GM23338 (cell line): ENCODE measurements around the gene RUVBL2. TPM values are rescaled to one million over a fixed set of nuclear protein-coding genes. Genes with fewer than 3 reads are reported as not detected.

ENCODE experiments used
- ATAC-seq: fragments of 200-7000 bp; cut with Tn5 transposase; 3 replicates; pipeline ENCODE4 v1.9.1; 2020
- DNase-seq: peaks from one replicate; pipeline ENCODE4 v3.0.0-alpha.2; 2015; ENCODE audit warnings: low spot score
- H2AFZ ChIP-seq: fragments of 200-600 bp; sonication (generic); 2 replicates; pipeline ENCODE4 v1.8.0; 2016; ENCODE audit warnings: antibody characterized with exemption, mild to moderate bottlenecking, moderate library complexity
- H3F3A ChIP-seq: fragments of 200-600 bp; sonication (generic); replicated peaks from 2 replicates; pipeline ENCODE4 v1.8.0; 2017; ENCODE audit warnings: antibody characterized with exemption, mixed run types, low read depth
- H3K27ac ChIP-seq: fragments of 200-600 bp; sonication (generic); 2 replicates; pipeline ENCODE4 v1.6.1; 2016; ENCODE audit warnings: low read depth
- H3K27me3 ChIP-seq: fragments of 200-600 bp; sonication (generic); 2 replicates; pipeline ENCODE4 v1.8.0; 2016; ENCODE audit warnings: mild to moderate bottlenecking, mixed run types, moderate library complexity; ENCODE audit not compliant: insufficient read depth
- H3K36me3 ChIP-seq: fragments of 200-600 bp; sonication (generic); 2 replicates; pipeline ENCODE4 v1.8.0; 2016; ENCODE audit warnings: mild to moderate bottlenecking; ENCODE audit not compliant: insufficient read depth
- H3K4me1 ChIP-seq: fragments of 200-600 bp; sonication (generic); 2 replicates; pipeline ENCODE4 v1.8.0; 2016; ENCODE audit warnings: mild to moderate bottlenecking, moderate library complexity; ENCODE audit not compliant: insufficient read depth
- H3K4me2 ChIP-seq: fragments of 200-600 bp; sonication (generic); 2 replicates; pipeline ENCODE4 v1.7.1; 2017; ENCODE audit warnings: mixed run types
- H3K4me3 ChIP-seq: fragments of 200-600 bp; sonication (generic); 2 replicates; pipeline ENCODE4 v1.6.1; 2016; ENCODE audit warnings: mixed run types
- H3K79me2 ChIP-seq: fragments of 200-600 bp; sonication (generic); replicated peaks from 2 replicates; pipeline ENCODE4 v1.8.0; 2017; ENCODE audit warnings: mild to moderate bottlenecking; ENCODE audit not compliant: insufficient read depth
- H3K9me2 ChIP-seq: fragments of 200-600 bp; sonication (generic); 2 replicates; pipeline ENCODE4 v1.8.0; 2017; ENCODE audit not compliant: insufficient read depth
- H4K20me1 ChIP-seq: fragments of 200-600 bp; sonication (generic); replicated peaks from 2 replicates; pipeline ENCODE4 v1.8.0; 2017; ENCODE audit warnings: mild to moderate bottlenecking; ENCODE audit not compliant: insufficient read depth
- H3K27ac Mint-ChIP-seq: 2 replicates; pipeline ENCODE4 v1.8.0; 2020; ENCODE audit warnings: inconsistent platforms, mild to moderate bottlenecking, moderate library complexity, mixed read lengths
- H3K27me3 Mint-ChIP-seq: 3 replicates; pipeline ENCODE4 v1.8.0; 2022; ENCODE audit warnings: low read depth, mild to moderate bottlenecking, moderate library complexity, mixed read lengths, inconsistent platforms; ENCODE audit not compliant: insufficient read depth, poor library complexity
- H3K36me3 Mint-ChIP-seq: 3 replicates; pipeline ENCODE4 v1.8.0; 2021; ENCODE audit warnings: low read depth, mild to moderate bottlenecking, inconsistent platforms, moderate library complexity, mixed read lengths
- H3K4me1 Mint-ChIP-seq: 3 replicates; pipeline ENCODE4 v1.8.0; 2020; ENCODE audit warnings: mild to moderate bottlenecking, inconsistent platforms, mixed read lengths
- H3K4me3 Mint-ChIP-seq: 3 replicates; pipeline ENCODE4 v1.8.0; 2021; ENCODE audit warnings: moderate library complexity, mild to moderate bottlenecking, inconsistent platforms, mixed read lengths
- H3K9me3 Mint-ChIP-seq: 3 replicates; pipeline ENCODE4 v1.8.0; 2020; ENCODE audit warnings: moderate library complexity, mild to moderate bottlenecking, inconsistent platforms, mixed read lengths
- CREB1 ChIP-seq: fragments of 250-450 bp; sonication (Bioruptor Pico); IDR thresholded peaks from 2 replicates; pipeline ENCODE4 v1.5.0; 2020; ENCODE audit warnings: low read depth, mild to moderate bottlenecking, moderate library complexity
- ETS1 ChIP-seq: IDR thresholded peaks from 2 replicates; pipeline ENCODE4 v1.6.1; 2016; ENCODE audit warnings: antibody characterized with exemption
- EZH2 ChIP-seq: fragments of 200-600 bp; sonication (generic); IDR thresholded peaks from one replicate; pipeline ENCODE4 v1.8.0; 2017; ENCODE audit warnings: antibody characterized with exemption, mild to moderate bottlenecking, low read depth; ENCODE audit not compliant: unreplicated experiment
- EZH2phosphoT487 ChIP-seq: fragments of 200-600 bp; sonication (generic); IDR thresholded peaks from one replicate; pipeline ENCODE4 v1.8.1; 2018; ENCODE audit warnings: antibody characterized with exemption; ENCODE audit not compliant: unreplicated experiment
- JUNB ChIP-seq: IDR thresholded peaks from one replicate; pipeline ENCODE4 v1.6.1; 2016; ENCODE audit warnings: antibody characterized with exemption; ENCODE audit not compliant: unreplicated experiment
- NANOG ChIP-seq: IDR thresholded peaks from 2 replicates; pipeline ENCODE4 v1.6.1; 2016; ENCODE audit warnings: antibody characterized with exemption, borderline replicate concordance
- POLR2AphosphoS5 ChIP-seq: IDR thresholded peaks from 2 replicates; pipeline ENCODE4 v1.6.1; 2016; ENCODE audit warnings: antibody characterized with exemption, low read depth
- STAT1 ChIP-seq: IDR thresholded peaks from one replicate; pipeline ENCODE4 v1.6.1; 2016; ENCODE audit warnings: antibody characterized with exemption; ENCODE audit not compliant: unreplicated experiment
- ZNF114 ChIP-seq: fragments of 250-450 bp; sonication (Bioruptor Pico); IDR thresholded peaks from 2 replicates; pipeline ENCODE4 v1.5.0; 2020; ENCODE audit warnings: mild to moderate bottlenecking, moderate library complexity
- ZNF331 ChIP-seq: fragments of 250-450 bp; sonication (Bioruptor Pico); IDR thresholded peaks from 2 replicates; pipeline ENCODE4 v1.5.0; 2020; ENCODE audit warnings: low read depth, mild to moderate bottlenecking, moderate library complexity
- ZNF462 ChIP-seq: fragments of 250-450 bp; sonication (Bioruptor Pico); IDR thresholded peaks from 2 replicates; pipeline ENCODE4 v1.5.0; 2020; ENCODE audit warnings: mild to moderate bottlenecking, moderate library complexity
- polyA plus RNA-seq: library from polyadenylated mRNA; unstranded; fragments of >200 nt; fragmentation: Nextera tagmentation; extraction: Ambion mirVana; gene quantifications from 2 replicates; pipeline ENCODE4 v1.2.1, GENCODE V29; 2016
- total RNA-seq: library from RNA; depleted of rRNA; stranded (reverse); fragments of >200 nt; shearing (Covaris generic); gene quantifications from 2 replicates; pipeline ENCODE4 v1.2.3, GENCODE V29; 2014
- TF ChIP-seq, protein P1 (sequence below): IDR thresholded peaks from one replicate; pipeline ENCODE4 v1.6.1; 2018; ENCODE audit warnings: antibody characterized with exemption; ENCODE audit not compliant: unreplicated experiment
- TF ChIP-seq, protein P2 (sequence below), 2 experiments: fragments of 200-600 bp in 1 of 2; sonication (generic) in 1 of 2; conservative IDR thresholded peaks; 2 replicates each; pipeline versions ENCODE4 v1.5.1 to v1.6.1; 2016 to 2017; ENCODE audit warnings: antibody characterized with exemption in 2 of 2, low read depth in 2 of 2, mild to moderate bottlenecking in 2 of 2, moderate library complexity in 1 of 2

Gene RUVBL2
- total and polyA plus RNA-seq, 2 experiments from 2014 or later: 196 to 252 TPM

DNA sequence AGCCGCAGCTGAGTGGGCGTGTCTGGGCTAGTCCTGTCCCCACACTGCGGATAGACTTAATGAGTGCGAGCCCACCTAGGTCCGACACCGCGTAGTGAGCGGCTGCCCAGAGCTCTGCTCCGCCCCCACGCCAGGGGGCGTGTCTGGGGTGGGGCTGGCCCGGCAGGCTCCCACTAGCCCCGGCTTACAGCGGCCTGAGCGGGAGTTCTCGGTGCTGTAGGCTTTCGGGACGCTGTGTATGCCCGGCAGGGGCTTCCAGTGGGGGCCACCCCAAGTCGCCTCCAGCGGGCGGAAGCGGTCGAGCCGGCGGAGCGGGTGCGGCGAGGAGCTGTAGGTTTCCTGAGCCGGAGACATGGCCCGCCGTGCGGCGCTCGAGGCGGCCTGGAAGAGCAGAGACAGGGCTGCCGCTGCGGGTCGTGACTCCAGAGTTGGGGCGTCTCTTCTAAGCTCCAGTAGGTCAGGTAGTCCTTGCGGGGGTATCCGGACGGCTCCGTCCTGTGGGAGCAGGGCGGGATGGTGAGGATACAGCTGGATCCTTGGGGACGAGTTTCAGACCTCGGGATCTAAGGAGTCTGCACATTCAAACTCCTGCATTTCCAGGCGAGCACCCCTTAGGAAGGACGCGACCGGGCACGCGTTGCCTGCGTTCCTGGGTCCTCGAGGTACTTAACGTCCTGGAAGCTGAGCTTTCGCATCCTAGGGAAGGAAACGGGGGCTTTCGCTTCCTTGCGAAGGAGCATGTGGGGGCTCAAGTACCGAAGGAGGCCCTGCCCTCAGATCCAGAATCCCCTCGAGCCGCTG lies 62.6 kb downstream of the RUVBL2 start:
- DNase-seq: peak; percentile 76
- H3K36me3 Mint-ChIP-seq: no peaks in the 10 kb centered on the region
- H2AFZ ChIP-seq: peak overlapping the region; percentile 90
- no peaks in the 10 kb centered on the region; the same call in 2 of the 3 replicates for H3K9me3 Mint-ChIP-seq
- H3K4me1 ChIP-seq: peaks cover 9% of the 10 kb centered on the region; the same call in 1 of the 2 replicates
- H3K4me2 ChIP-seq: peak overlapping the region; percentile 95
- no peaks in the 10 kb centered on the region for H3K36me3 ChIP-seq
- no peaks in the 10 kb centered on the region for H4K20me1 ChIP-seq
- no peaks in the 10 kb centered on the region for H3F3A ChIP-seq
- H3K27ac Mint-ChIP-seq: no peak overlapping the region
- peaks cover 11% of the 10 kb centered on the region for H3K4me1 Mint-ChIP-seq
- peaks cover 63% of the 10 kb centered on the region for H3K27me3 ChIP-seq
- peak overlapping the region; percentile 73 for H3K4me3 Mint-ChIP-seq
- H3K4me3 ChIP-seq: peak overlapping the region; percentile 73
- peaks cover 57% of the 10 kb centered on the region for H3K27me3 Mint-ChIP-seq
- H3K79me2 ChIP-seq: no peaks in the 10 kb centered on the region
- no peak overlapping the region for H3K27ac ChIP-seq
- ATAC-seq: peak; percentile 78
- TF ChIP-seq ZNF331 (CRISPR knock-in tag) (no peak), POLR2AphosphoS5 (peak; percentile 45), EZH2 (peak; percentile 54), STAT1 (no peak), NANOG (no peak), CREB1 (CRISPR knock-in tag) (no peak), ZNF114 (no peak), EZH2phosphoT487 (no peak), JUNB (no peak), ETS1 (no peak), ZNF462 (no peak)
- TF ChIP-seq, protein P1, sequence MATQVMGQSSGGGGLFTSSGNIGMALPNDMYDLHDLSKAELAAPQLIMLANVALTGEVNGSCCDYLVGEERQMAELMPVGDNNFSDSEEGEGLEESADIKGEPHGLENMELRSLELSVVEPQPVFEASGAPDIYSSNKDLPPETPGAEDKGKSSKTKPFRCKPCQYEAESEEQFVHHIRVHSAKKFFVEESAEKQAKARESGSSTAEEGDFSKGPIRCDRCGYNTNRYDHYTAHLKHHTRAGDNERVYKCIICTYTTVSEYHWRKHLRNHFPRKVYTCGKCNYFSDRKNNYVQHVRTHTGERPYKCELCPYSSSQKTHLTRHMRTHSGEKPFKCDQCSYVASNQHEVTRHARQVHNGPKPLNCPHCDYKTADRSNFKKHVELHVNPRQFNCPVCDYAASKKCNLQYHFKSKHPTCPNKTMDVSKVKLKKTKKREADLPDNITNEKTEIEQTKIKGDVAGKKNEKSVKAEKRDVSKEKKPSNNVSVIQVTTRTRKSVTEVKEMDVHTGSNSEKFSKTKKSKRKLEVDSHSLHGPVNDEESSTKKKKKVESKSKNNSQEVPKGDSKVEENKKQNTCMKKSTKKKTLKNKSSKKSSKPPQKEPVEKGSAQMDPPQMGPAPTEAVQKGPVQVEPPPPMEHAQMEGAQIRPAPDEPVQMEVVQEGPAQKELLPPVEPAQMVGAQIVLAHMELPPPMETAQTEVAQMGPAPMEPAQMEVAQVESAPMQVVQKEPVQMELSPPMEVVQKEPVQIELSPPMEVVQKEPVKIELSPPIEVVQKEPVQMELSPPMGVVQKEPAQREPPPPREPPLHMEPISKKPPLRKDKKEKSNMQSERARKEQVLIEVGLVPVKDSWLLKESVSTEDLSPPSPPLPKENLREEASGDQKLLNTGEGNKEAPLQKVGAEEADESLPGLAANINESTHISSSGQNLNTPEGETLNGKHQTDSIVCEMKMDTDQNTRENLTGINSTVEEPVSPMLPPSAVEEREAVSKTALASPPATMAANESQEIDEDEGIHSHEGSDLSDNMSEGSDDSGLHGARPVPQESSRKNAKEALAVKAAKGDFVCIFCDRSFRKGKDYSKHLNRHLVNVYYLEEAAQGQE: no peak
- TF ChIP-seq, protein P2, sequence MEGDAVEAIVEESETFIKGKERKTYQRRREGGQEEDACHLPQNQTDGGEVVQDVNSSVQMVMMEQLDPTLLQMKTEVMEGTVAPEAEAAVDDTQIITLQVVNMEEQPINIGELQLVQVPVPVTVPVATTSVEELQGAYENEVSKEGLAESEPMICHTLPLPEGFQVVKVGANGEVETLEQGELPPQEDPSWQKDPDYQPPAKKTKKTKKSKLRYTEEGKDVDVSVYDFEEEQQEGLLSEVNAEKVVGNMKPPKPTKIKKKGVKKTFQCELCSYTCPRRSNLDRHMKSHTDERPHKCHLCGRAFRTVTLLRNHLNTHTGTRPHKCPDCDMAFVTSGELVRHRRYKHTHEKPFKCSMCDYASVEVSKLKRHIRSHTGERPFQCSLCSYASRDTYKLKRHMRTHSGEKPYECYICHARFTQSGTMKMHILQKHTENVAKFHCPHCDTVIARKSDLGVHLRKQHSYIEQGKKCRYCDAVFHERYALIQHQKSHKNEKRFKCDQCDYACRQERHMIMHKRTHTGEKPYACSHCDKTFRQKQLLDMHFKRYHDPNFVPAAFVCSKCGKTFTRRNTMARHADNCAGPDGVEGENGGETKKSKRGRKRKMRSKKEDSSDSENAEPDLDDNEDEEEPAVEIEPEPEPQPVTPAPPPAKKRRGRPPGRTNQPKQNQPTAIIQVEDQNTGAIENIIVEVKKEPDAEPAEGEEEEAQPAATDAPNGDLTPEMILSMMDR (conservative IDR thresholded peaks at IDR 0.05; ENCODE audit: low read depth in 2 of 2): peak; percentile 22 to 34
- H3K9me2 ChIP-seq: no peaks in the 10 kb centered on the region
